Cortex of kidney (tissue), 1 donor: ENCODE data around the gene IFI6.

ENCODE experiments used
- DNase-seq: peaks from one replicate; lab custom pipeline; 2025; lab: John Stamatoyannopoulos, UW

IFI6 gene

GRCh38 chr1:27672750-27673112 lies 739 bp upstream of the IFI6 start:
- no peak for DNase-seq

DNA sequence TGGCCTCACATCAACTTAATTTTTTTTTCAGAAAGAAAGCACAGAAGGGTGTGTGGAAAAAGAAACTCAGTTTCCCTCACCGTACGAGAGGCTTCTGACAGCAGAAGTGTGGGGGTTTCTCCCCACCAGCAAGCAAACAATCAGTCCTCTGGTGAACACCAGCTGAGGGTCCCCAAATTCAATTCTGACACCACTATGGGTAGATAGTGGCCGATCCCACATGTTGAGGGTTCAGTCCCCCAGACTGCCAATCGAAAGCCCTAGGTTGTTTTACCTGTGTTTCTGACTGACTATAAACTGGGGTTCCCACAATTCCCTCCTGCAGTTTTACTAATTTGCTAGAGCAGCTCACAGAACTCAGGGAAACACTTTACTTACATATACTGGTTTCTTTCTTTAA lies 2.1 kb downstream of the IFI6 start:
- no peak for DNase-seq

GRCh38 chr1:27668808-27669723 lies 2.9 kb downstream of the IFI6 start:
- DNase-seq, result no peak

GRCh38 chr1:27668121-27668807 lies 3.7 kb downstream of the IFI6 start:
- no peak for DNase-seq

GRCh38 chr1:27666791-27667254 lies 5.2 kb downstream of the IFI6 start:
- no peak for DNase-seq

DNA sequence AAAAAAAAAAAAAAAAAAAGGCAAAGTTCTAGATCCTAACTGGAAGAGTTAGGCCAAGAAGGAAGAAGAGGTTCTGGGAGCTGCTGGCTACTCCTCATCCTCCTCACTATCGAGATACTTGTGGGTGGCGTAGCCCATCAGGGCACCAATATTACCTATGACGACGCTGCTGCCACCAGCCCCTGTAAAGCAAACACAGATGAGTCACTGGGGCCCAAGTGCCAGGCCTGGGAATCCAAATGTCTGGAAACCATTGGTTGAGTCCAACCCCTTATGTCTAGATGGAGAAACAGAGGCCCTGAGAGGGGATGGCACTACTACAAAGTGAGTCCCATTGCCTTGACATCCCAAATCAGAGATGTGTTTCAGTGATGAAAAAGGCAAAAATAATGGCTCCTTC lies 5.7 kb downstream of the IFI6 start:
- no peak for DNase-seq

DNA sequence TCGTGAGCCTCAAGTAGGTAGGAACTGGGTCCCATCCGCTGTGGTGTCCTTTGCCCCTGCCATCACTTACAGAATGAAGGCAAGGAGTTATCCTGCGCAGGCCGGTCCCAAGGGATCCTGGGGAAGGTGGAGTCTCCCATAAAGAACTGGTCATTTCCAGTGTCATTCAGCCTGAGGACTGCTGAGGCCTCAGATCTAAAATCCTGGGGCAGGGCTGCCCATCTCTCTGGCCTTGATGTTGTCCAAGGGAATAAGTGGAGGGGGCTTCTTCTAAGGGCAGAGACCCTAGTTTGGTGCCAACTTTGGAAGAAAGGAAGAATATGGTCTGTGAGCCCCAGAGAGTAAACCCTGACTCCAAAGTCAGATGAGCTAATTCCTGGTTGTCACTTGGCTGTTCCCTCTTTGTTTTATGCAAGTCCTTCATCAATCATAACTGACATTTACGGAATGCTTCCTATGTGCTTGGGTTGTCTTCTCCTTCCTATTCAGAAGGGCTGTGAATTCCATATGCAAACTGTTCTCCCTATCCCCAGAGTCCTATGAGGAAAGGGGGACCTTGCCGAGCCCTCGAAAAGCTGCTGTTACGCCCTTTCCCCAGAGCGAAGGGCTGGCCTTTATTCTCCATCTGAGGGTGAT lies 6.9 kb downstream of the IFI6 start:
- DNase-seq, result no peak

GRCh38 chr1:27664291-27664690 lies 7.7 kb downstream of the IFI6 start:
- no peak for DNase-seq

DNA sequence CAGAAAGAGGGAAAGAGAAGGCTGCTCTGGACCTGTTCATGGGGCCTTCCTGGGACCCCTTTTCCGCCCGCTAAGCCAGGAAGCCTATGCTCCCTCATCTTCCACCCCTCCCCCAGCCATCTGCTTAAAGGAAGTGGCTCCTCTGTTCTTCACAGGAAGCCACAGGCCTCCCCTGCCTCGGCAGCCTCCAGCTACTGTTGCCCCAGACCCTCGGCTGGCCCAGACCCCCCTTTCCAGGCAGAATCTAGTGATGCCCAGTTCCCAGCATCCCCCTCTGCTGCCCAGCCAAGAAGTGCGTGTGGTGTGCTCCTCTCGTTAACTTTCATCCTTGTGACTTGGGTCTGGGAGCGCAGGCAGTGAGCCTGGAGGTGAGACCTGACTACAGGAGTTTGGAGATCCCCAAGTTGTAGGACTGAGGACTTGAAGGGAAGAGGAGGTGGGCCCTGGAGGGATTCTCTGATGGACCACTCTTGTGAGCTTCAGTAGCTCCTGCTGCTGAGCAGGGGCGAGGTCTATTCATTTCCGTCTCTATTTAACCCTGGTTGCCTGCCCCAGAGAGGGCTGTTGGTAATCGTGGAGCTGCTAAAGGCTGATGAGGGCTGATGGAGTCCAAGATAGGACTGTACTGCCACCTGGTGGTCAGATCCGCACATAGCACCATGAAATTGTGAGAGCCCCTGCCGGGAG lies 9.1 kb downstream of the IFI6 start:
- DNase-seq, result no peak

GRCh38 chr1:27662261-27662660 lies 9.7 kb downstream of the IFI6 start:
- DNase-seq, result no peak

DNA sequence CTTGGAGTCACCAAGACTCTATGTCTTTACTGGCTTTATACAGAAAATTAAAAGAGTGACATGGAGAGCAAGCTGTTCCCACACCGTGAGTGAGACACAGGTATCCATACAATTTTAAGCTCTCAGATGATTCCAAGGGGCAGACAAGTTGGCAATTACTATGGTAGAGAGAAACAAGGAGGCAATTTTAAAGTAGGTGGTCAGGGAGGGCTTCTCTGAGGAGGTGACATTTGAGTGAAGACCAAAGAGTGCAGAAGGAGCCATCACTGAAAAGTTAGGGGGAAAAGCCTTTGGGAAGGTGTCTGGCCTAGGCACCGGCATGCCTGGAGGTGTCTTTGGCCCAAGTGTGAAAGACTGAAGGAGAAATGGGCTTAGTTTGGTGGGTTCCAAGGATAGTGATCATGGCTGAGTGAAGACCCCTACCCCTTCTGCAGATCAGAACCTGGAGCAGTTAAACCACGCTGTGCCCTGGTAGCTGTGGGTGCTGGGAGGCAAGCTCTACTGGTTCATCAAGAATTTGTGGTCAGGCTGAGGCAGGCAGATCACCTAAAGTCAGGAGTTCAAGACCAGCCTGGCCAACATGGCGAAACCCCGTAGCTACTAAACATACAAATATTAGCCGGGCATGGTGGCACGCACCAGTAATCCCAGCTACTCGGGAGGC lies 10.4 kb downstream of the IFI6 start:
- no peak for DNase-seq

DNA sequence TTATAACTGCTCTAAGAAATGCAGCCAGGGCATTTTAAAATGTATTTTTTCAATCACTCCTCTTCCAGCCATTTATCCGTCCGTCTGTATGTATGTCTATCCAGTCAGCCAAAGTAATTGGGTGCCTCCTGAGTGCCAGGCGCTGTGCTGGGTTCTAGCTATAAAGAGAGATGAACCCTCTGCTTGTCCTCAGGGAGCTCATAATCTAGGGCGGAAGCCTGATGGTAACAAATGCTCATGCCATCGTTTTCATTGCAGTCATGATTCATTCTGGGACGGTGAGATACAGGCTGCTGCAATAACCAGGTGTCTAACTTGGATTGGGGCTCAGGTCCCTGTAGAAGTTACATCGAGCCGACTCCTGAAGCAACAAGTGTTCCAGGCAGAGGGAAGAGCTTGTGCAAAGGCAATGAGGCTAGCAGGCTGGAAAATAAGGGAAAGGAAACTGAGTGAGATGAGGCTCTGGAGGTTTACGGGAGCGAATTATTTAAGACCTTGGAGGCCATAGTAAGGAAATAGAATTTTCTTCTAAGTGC lies 11.6 kb downstream of the IFI6 start:
- DNase-seq, result no peak

GRCh38 chr1:27659497-27660299 lies 12.3 kb downstream of the IFI6 start:
- DNase-seq, result no peak

- no peak for DNase-seq
Observed at GRCh38 chr1:27658951-27659496, 13.0 kb downstream of the IFI6 start.

DNA sequence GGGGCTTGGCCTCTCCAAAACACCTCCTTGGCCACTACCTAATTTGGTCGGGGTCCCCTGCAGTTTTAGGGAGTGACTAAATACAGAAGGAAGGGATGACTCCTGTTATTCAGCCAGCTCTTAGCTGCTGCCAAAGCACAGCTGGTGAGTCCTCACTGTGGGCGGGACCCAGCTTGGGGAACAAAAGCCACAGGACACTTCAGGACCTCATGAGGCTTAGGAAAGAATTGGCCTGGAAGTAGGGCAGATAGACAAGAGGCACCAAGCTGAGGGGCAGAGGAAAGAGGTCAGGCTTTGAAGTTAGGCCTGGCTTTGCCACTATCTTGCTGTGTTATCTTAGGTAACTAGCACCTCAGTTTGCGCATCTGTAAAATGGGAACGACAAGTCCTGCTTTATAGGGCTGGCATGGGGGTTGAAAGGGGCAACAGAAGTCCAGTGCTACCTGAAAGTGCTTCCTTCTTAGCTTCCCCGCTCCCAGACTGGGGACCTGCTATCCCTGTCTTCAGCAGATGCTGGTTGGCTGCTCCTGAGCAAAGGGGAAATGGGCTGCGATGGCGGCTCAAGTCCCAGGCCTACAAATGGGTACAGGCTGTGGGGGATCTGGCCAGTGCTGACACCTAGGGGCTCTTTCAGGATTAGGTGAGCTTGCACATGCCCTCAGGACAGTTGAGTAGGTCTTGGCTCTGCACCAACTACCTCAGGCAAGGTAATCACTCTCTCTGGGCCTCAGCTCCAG lies 15.7 kb downstream of the IFI6 start:
- no peak for DNase-seq

GRCh38 chr1:27655151-27655937 lies 16.6 kb downstream of the IFI6 start:
- DNase-seq, result no peak

DNA sequence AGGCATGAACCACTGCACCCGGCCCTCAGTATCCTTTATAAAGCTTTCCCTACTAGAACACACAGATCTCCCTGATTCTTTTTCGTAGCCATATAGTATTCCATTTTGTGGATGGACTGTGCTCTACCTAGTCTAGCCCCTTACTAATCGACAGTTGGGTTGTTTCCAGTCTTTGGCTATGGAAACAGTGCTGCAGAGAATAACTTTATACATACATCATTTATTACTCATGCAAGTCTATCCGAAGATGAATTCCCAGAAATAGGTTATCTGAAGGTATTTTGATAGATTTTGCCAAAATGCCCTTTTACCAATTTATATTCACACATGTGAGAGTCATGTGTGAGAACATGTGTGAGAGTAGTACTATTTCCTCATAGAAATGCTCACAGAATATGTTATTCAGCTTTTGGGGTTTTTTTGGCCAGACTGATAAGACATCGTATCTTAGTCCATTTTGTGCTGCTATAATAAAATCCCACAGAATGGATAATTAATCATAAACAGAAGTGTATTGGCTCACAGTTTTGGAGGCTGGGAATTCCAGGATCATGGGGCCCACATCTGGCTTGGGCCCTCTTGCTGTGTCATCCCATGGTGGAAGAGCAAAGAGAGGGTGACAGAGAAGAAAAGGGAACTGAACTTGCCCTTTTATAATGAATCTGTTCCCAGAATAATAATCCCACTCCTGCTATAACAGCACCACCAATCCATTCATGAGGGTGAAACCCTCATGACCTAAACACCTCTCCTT lies 19.7 kb downstream of the IFI6 start:
- DNase-seq, result no peak
